Osteoblast (primary cell): ENCODE data around the gene C1QL1. TPM values are rescaled to one million over a fixed set of nuclear protein-coding genes. Genes with fewer than 3 reads are reported as not detected.

Source experiments
- DNase-seq: peaks from one replicate; pipeline ENCODE4 v3.0.0; 2011; ENCODE audit warnings: low spot score, mixed read lengths; ENCODE audit not compliant: insufficient read length; ENCODE audit errors: missing footprints
- H2AFZ ChIP-seq: 2 replicates; pipeline ENCODE4 v1.6.0; 2011; ENCODE audit warnings: mild to moderate bottlenecking, low read length
- H3K27ac ChIP-seq: 2 replicates; pipeline ENCODE4 v1.5.1; 2011; ENCODE audit warnings: mild to moderate bottlenecking, low read depth, low read length, moderate library complexity
- H3K27me3 ChIP-seq: 2 replicates; pipeline ENCODE4 v1.6.0; 2012; ENCODE audit warnings: mild to moderate bottlenecking, control low read depth, inconsistent platforms, low read length, moderate library complexity; ENCODE audit not compliant: insufficient read depth
- H3K36me3 ChIP-seq: 2 replicates; pipeline ENCODE4 v1.5.1; 2011; ENCODE audit warnings: mild to moderate bottlenecking, low read length, control low read depth, moderate library complexity; ENCODE audit not compliant: insufficient read depth
- H3K4me1 ChIP-seq: 2 replicates; pipeline ENCODE4 v1.5.1; 2011; ENCODE audit warnings: mild to moderate bottlenecking, low read length, control low read depth, moderate library complexity; ENCODE audit not compliant: insufficient read depth
- H3K4me2 ChIP-seq: 2 replicates; pipeline ENCODE4 v1.6.0; 2011; ENCODE audit warnings: mild to moderate bottlenecking, low read length; ENCODE audit not compliant: insufficient read depth
- H3K4me3 ChIP-seq: fragments of 200-600 bp; sonication (generic); 3 replicates; pipeline ENCODE4 v1.5.1; 2012; ENCODE audit warnings: mild to moderate bottlenecking, low read length, inconsistent platforms; ENCODE audit not compliant: insufficient read depth
- H3K79me2 ChIP-seq: 2 replicates; pipeline ENCODE4 v1.6.0; 2012; ENCODE audit warnings: mild to moderate bottlenecking, low read length, control low read depth, inconsistent platforms; ENCODE audit not compliant: insufficient read depth
- H3K9me3 ChIP-seq: 2 replicates; pipeline ENCODE4 v1.5.1; 2011; ENCODE audit warnings: low read depth, low read length, control low read depth
- H4K20me1 ChIP-seq: 2 replicates; pipeline ENCODE4 v1.6.0; 2012; ENCODE audit warnings: mild to moderate bottlenecking, low read length, control low read depth; ENCODE audit not compliant: insufficient read depth
- total RNA-seq: library from RNA; depleted of rRNA; stranded (reverse); fragments of >200 nt; gene quantifications from 2 replicates; pipeline ENCODE4 v1.2.3, GENCODE V29; 2012
- TF ChIP-seq, protein P1 (sequence below): IDR thresholded peaks from 2 replicates; pipeline ENCODE4 v1.5.1; 2011; ENCODE audit warnings: mild to moderate bottlenecking, low read depth, low read length, moderate library complexity; ENCODE audit errors: extremely low read depth

C1QL1 gene
- total RNA-seq, 1 donor: under 0.01 TPM

DNA sequence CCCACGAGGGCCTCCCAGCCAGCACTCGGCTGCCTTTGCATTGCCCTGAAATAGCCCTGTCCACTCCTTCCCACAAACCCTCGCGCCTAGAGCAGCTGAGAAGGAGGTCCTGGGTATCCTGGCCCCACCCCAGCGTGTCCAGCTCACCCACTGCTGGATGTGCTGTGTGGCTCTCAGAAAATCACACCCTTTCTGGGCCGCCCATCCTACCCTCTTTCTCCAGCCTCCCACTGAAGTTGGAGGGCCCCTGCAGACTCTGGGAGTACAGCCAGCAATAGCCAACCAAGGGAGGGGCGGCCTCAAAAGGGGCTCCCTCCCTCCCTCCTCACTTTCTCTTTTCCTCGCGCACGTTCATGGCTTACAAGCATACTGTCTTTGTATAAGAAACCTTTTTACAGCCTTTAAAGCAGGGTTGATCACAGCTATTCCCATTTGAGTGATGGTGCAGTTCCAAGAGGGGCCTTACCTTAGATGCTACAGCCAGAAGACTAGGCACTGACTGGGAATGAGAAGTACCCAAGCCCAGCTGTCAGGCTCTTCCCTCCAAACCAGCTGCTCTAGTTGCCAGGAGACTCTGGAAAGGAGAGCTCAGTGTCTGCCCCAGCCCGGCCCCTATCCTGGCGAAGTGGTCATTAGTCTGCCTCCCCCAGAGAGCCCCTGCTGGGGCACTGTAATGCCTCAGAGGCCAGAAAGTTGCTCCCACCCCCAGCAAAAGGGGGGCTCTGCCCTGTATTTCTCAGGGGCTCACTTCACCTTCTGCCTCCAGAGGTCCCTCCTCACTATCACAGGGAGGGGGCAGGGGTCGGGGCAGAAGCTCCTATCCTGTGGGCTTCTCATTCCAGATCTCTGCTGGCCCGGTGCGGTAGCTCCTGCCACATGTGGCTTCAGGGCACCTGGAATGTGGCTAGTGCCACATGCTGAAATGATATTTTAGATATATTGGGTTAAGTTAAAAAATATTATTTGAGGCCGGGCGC is 45.2 kb upstream of the C1QL1 start:
- peak; percentile 93 for DNase-seq
- no peaks in the 10 kb centered on the region for H3K27me3 ChIP-seq
- peak overlapping the region; percentile 67 for H3K4me2 ChIP-seq
- H3K9me3 ChIP-seq: no peaks in the 10 kb centered on the region
- peak overlapping the region; percentile 51 for H3K4me3 ChIP-seq
- peak overlapping the region; percentile 65 for H2AFZ ChIP-seq
- peaks cover 11% of the 10 kb centered on the region for H3K4me1 ChIP-seq
- H4K20me1 ChIP-seq: no peaks in the 10 kb centered on the region
- H3K79me2 ChIP-seq: no peaks in the 10 kb centered on the region
- H3K27ac ChIP-seq: no peak overlapping the region
- H3K36me3 ChIP-seq: no peaks in the 10 kb centered on the region
- TF ChIP-seq, protein P1, sequence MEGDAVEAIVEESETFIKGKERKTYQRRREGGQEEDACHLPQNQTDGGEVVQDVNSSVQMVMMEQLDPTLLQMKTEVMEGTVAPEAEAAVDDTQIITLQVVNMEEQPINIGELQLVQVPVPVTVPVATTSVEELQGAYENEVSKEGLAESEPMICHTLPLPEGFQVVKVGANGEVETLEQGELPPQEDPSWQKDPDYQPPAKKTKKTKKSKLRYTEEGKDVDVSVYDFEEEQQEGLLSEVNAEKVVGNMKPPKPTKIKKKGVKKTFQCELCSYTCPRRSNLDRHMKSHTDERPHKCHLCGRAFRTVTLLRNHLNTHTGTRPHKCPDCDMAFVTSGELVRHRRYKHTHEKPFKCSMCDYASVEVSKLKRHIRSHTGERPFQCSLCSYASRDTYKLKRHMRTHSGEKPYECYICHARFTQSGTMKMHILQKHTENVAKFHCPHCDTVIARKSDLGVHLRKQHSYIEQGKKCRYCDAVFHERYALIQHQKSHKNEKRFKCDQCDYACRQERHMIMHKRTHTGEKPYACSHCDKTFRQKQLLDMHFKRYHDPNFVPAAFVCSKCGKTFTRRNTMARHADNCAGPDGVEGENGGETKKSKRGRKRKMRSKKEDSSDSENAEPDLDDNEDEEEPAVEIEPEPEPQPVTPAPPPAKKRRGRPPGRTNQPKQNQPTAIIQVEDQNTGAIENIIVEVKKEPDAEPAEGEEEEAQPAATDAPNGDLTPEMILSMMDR: no peak

DNA sequence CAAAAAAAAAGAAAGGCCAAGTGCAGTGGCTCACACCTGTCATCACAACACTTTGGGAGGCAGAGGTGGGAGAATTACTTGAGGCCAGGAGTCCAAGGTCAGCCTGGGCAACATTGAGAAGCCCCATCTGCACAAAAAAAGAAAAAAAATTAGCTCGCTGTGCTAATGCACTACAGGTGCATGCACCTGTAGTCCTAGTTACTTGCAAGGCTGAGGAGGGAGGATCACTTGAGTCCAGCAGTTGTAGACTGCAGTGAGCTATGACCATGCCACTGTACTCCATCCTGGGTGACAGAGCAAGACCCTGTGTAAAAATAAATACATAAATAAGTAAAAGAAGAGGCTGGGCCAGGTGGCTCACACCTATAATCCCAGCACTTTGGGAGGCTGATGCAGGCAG is 43.7 kb upstream of the C1QL1 start:
- Histone ChIP-seq H3K4me3 (no peak overlapping the region), H3K4me2 (no peak overlapping the region)
- DNase-seq: no peak

DNA sequence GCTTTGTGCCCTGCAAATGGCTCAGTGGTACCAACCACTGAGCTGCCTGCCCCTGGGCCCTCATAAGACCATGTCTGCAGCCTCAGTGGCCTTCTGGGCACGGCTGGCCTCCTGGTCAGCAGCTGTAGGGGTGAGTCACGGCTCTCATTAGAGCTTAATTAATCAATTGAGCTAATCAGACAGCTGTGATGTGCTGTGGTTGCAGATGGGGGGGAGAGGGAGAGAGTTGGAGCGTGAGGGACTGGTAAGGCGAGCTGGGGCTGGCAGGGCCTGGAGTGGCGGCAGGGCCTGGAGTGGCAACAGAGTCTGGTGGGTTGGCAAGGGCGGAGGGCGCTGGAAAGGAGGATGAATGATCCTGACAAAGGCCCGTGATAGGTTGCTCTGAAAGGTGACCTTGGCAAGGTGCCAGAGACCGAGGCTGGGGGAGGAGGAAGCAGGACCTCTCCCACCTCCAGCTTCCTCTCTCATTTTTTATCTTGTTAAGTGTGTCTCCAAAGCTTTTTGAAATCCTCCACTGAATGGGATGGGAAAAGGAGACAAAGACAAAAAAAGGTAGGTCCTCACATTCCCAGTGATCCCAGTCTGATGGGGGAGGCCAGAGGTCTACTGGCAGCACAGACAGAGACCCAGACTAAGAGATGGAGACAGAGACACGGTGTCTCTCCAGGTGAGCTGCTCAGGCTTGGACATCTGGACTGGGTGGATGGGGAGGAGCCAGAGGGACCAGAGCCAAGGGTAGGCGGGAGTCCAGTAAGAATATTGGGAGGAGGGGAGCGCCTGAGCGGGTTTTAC is 41.8 kb upstream of the C1QL1 start:
- TF ChIP-seq, protein P1: no peak
- Histone ChIP-seq H2AFZ (no peak overlapping the region), H3K36me3 (no peaks in the 10 kb centered on the region), H3K9me3 (no peaks in the 10 kb centered on the region), H3K4me2 (no peak overlapping the region), H3K4me1 (peaks cover 11% of the 10 kb centered on the region), H3K4me3 (no peak overlapping the region), H3K27ac (no peak overlapping the region), H3K79me2 (no peaks in the 10 kb centered on the region), H4K20me1 (no peaks in the 10 kb centered on the region), H3K27me3 (peaks cover 10% of the 10 kb centered on the region)
- peak; percentile 73 for DNase-seq

More for the DNA sequence above, 43.7 kb upstream of the C1QL1 start:
- Histone ChIP-seq H3K4me1 (peaks cover 11% of the 10 kb centered on the region), H4K20me1 (no peaks in the 10 kb centered on the region), H3K27me3 (no peaks in the 10 kb centered on the region), H3K27ac (no peak overlapping the region), H3K9me3 (no peaks in the 10 kb centered on the region), H2AFZ (no peak overlapping the region), H3K79me2 (no peaks in the 10 kb centered on the region), H3K36me3 (no peaks in the 10 kb centered on the region)
- TF ChIP-seq, protein P1: no peak

DNA sequence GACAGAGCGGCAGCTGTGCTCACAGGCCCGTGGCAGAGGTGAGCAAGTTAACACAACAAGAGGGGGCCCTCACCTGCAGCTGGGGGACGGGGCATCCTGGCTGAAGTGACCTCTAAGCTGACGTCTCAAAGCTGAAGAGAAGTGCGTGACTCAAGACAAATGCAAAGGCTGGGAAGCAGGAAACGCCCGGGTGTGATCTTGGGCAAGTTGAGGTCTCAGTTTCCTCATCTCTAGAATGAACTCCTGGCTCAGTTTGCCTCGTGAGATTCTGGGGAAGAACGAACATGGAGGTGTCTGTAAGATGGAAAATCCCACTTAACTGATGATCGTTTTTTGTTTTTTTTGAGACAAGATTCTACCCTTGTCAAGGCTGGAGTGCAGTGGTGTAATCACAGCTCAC is 40.1 kb upstream of the C1QL1 start:
- H3K79me2 ChIP-seq: no peaks in the 10 kb centered on the region
- DNase-seq: peak; percentile 74
- TF ChIP-seq, protein P1: no peak
- no peaks in the 10 kb centered on the region for H3K9me3 ChIP-seq
- no peak overlapping the region for H2AFZ ChIP-seq
- H3K4me1 ChIP-seq: peaks cover 10% of the 10 kb centered on the region
- H3K27me3 ChIP-seq: peaks cover 10% of the 10 kb centered on the region
- no peak overlapping the region for H3K4me3 ChIP-seq
- H3K4me2 ChIP-seq: no peak overlapping the region
- no peak overlapping the region for H3K27ac ChIP-seq
- no peaks in the 10 kb centered on the region for H3K36me3 ChIP-seq
- no peaks in the 10 kb centered on the region for H4K20me1 ChIP-seq
